ENCODE data around the gene TOPORS. TPM values are rescaled to one million over a fixed set of nuclear protein-coding genes. Genes with fewer than 3 reads are reported as not detected.

Gene TOPORS
- total RNA-seq, 6 donors from 2014 or later: 11.2 to 25.7 (median 14.2) TPM

GRCh38 chr9:32573821-32574220 lies 21.4 kb upstream of the TOPORS start:
- TF ChIP-seq EP300 (IDR thresholded peaks at IDR 0.05): no peak
- TF ChIP-seq POLR2A (IDR thresholded peaks at IDR 0.05): no peak
- TF ChIP-seq POLR2AphosphoS5 (IDR thresholded peaks at IDR 0.05): no peak
- TF ChIP-seq, protein P1, sequence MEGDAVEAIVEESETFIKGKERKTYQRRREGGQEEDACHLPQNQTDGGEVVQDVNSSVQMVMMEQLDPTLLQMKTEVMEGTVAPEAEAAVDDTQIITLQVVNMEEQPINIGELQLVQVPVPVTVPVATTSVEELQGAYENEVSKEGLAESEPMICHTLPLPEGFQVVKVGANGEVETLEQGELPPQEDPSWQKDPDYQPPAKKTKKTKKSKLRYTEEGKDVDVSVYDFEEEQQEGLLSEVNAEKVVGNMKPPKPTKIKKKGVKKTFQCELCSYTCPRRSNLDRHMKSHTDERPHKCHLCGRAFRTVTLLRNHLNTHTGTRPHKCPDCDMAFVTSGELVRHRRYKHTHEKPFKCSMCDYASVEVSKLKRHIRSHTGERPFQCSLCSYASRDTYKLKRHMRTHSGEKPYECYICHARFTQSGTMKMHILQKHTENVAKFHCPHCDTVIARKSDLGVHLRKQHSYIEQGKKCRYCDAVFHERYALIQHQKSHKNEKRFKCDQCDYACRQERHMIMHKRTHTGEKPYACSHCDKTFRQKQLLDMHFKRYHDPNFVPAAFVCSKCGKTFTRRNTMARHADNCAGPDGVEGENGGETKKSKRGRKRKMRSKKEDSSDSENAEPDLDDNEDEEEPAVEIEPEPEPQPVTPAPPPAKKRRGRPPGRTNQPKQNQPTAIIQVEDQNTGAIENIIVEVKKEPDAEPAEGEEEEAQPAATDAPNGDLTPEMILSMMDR (IDR thresholded peaks at IDR 0.05): no peak
- Histone ChIP-seq H3K27ac (peak overlapping the region in 2 of 4 donors; percentile 90 to 92), H3K9me3 (no peaks in the 10 kb centered on the region), H3K4me1 (peaks cover 14 to 22% (median 18%) of the 10 kb centered on the region in 4 donors), H3K36me3 (peaks cover 0 to 12% (median 0%) of the 10 kb centered on the region in 4 donors), H3K4me3 (no peak overlapping the region), H3K27me3 (no peaks in the 10 kb centered on the region)
- ATAC-seq (ENCODE audit: low FRiP score in 2 of 2) (no peak), DNase-seq (no peak)
- WGBS, 2 donors: 83 to 90% methylated on average over 7 of the region's 7 CpGs

DNA sequence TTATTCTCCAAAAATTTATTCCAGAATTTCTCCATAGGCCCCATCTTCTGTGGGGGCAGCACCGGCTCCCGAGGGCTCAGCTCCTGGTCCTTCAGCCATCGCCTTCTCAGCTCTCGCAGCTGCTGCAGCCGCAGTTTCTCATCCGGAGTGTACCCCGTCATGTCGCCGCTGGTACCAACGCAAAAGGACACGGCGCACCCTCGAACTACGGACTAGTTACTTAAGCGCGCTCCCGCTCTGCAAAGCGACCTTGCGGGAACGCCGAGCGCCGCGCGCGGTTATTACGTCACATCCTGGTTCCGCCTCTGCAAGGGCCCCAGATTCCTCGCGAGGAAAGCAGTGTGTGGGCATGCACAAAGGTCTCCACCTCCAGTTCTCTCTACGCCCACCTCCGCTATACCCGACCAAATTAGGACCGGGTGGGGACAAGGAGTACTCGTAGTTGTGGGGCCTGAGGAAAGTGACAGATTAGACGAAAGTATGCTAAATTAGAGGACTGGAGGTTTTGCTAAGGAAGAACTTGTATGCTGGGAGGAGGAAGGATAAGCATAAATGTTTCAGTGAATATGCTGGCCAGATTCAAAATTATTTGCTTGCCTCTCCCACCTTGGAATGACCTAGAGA lies 20.6 kb upstream of the TOPORS start, which contains the start of gene NDUFB6:
Gene NDUFB6 (minus strand): TSS at position 260 of the 624 bp plus-strand sequence. CDS start 99 bp downstream, at position 161.
- Histone ChIP-seq H3K9me3 (no peaks in the 10 kb centered on the region), H3K4me1 (peaks cover 14 to 22% (median 18%) of the 10 kb centered on the region in 4 donors), H3K27ac (peak within 1 kb of the TSS; percentile 84 to 94 (median 91)), H3K27me3 (no peaks in the 10 kb centered on the region), H3K4me3 (peak within 1 kb of the TSS; percentile 47 to 94 (median 72)), H3K36me3 (peaks cover 0 to 16% (median 2%) of the 10 kb centered on the region in 4 donors)
- DNase-seq (peak; percentile 96 to 99), ATAC-seq (ENCODE audit: low FRiP score in 2 of 2) (peak; percentile 99)
- WGBS, 2 donors: 0 to 2% methylated on average over 21 to 36 of the region's 36 CpGs
- peak in 1 of 4 donors; percentile 53 for TF ChIP-seq EP300 (IDR thresholded peaks at IDR 0.05)
- TF ChIP-seq POLR2AphosphoS5 (IDR thresholded peaks at IDR 0.05): peak; percentile 93 to 94
- peak in 3 of 4 donors; percentile 60 to 86 (median 64) for TF ChIP-seq POLR2A (IDR thresholded peaks at IDR 0.05)
- TF ChIP-seq, protein P1 (IDR thresholded peaks at IDR 0.05): peak in 1 of 6 experiments; percentile 28

DNA sequence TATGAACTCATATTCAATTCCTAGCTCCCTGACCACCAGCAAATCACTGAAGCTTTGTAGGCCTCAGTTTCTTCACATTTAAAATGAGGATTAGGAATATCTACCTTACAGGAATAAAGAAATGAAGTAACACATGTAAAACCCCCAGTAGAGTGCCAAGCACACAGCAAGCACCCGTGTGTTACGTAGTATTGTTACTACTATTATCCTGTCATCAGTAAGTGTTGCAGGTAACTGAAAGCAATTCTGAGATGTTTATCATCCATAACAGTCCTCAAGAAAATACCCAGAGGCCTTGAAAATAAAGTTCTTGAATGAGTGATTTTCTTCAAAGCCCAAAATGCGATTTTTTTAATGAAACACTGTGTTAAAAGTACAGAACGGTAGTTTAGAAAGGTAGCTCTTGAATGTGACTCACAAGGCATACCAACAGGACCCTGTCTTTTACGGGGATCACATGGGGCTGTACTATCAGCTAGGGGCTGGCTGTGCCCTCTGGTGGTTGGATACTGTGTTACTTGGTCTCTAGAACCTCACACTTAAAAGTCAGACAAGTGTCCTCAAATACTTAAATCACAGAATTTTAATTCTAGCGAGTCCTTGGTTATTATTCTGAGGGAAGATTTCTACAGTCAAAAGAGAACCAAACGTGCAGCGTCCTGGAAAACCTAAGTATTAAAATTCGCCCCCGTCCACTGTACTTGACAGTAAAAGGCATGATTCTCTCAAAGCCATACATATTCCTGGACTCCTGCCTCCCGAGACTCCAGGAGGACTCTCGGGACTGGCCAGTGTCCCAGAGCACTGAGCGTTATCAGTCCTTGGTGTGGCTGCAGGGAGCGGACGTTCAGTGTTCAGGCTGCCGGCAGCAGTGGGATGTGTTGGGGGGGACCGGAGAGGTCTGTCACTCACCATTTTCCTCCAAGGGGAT lies 19.8 kb upstream of the TOPORS start:
- DNase-seq (peak in 1 of 2 donors; percentile 87), ATAC-seq (ENCODE audit: low FRiP score in 2 of 2) (peak; percentile 92 to 96)
- Histone ChIP-seq H3K4me3 (peak overlapping the region; percentile 47 to 94 (median 72)), H3K36me3 (peaks cover 0 to 24% (median 7%) of the 10 kb centered on the region in 4 donors), H3K4me1 (peaks cover 14 to 22% (median 18%) of the 10 kb centered on the region in 4 donors), H3K27me3 (no peaks in the 10 kb centered on the region), H3K9me3 (no peaks in the 10 kb centered on the region), H3K27ac (peak overlapping the region; percentile 84 to 94 (median 91))
- WGBS, 2 donors: 1 to 2% methylated on average over 16 to 17 of the region's 17 CpGs
- TF ChIP-seq POLR2A (IDR thresholded peaks at IDR 0.05) (no peak), EP300 (IDR thresholded peaks at IDR 0.05) (no peak)
- TF ChIP-seq, protein P1 (IDR thresholded peaks at IDR 0.05): peak; percentile 35 to 71 (median 56)

DNA sequence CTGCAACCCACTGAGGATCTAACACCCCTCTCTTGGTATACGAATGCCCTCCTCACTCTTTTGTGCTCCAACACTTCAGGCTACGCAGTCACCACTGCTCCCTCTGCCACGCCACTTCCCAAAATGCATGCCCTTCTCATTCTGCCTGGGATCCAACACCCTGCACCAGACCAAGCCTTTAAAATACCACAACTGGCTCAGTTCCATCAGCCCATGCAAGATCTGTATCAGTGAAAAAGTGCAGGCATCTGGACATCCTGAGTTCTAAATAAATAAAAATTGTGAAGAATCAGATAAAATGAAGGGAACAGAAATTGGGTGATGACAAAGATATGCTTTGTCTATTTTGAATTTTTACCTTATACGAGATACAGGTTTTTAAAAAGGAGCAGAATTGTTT lies 17.9 kb upstream of the TOPORS start:
- Histone ChIP-seq H3K27ac (no peak overlapping the region), H3K4me3 (no peak overlapping the region), H3K4me1 (peaks cover 14 to 22% (median 18%) of the 10 kb centered on the region in 4 donors), H3K36me3 (peaks cover 8 to 42% (median 24%) of the 10 kb centered on the region in 4 donors), H3K27me3 (no peaks in the 10 kb centered on the region), H3K9me3 (no peaks in the 10 kb centered on the region)
- TF ChIP-seq EP300 (IDR thresholded peaks at IDR 0.05) (no peak), POLR2AphosphoS5 (IDR thresholded peaks at IDR 0.05) (no peak), POLR2A (IDR thresholded peaks at IDR 0.05) (no peak)
- TF ChIP-seq, protein P1 (IDR thresholded peaks at IDR 0.05): no peak
- ATAC-seq (ENCODE audit: low FRiP score in 2 of 2) (no peak), DNase-seq (no peak)
- WGBS, 2 donors: 87 to 90% methylated on average over 4 of the region's 4 CpGs

Measured in upper lobe of left lung (tissue), 6 donors.